DOHH2 (cell line): ENCODE measurements around the gene UVSSA.

Experiments
- H3F3A ChIP-seq: fragments of 200-600 bp; sonication (generic), shearing (Covaris generic); 2 replicates; pipeline ENCODE4 v1.6.0; 2016; ENCODE audit warnings: antibody characterized with exemption, mild to moderate bottlenecking; ENCODE audit not compliant: control insufficient read depth, insufficient read depth
- H3K27ac ChIP-seq: fragments of 200-600 bp; sonication (generic); 2 replicates; pipeline ENCODE4 v1.5.1; 2014; ENCODE audit warnings: low read depth, mild to moderate bottlenecking, low read length, moderate library complexity
- H3K27me3 ChIP-seq: fragments of 200-600 bp; sonication (generic); 2 replicates; pipeline ENCODE4 v1.6.1; 2014; ENCODE audit warnings: mild to moderate bottlenecking, low read length, mixed read lengths; ENCODE audit not compliant: control insufficient read depth
- H3K36me3 ChIP-seq: fragments of 200-600 bp; sonication (generic); 2 replicates; pipeline ENCODE4 v1.6.1; 2014; ENCODE audit warnings: mild to moderate bottlenecking, low read length, moderate library complexity, mixed read lengths; ENCODE audit not compliant: control insufficient read depth
- H3K4me1 ChIP-seq: fragments of 200-600 bp; sonication (generic); 2 replicates; pipeline ENCODE4 v1.6.1; 2014; ENCODE audit warnings: mild to moderate bottlenecking, low read length, mixed read lengths; ENCODE audit not compliant: control insufficient read depth
- H3K4me2 ChIP-seq: fragments of 200-600 bp; sonication (generic); 2 replicates; pipeline ENCODE4 v1.6.0; 2014; ENCODE audit warnings: mild to moderate bottlenecking, low read length, moderate library complexity
- H3K4me3 ChIP-seq: fragments of 200-600 bp; sonication (generic); 2 replicates; pipeline ENCODE4 v1.5.1; 2014; ENCODE audit warnings: mild to moderate bottlenecking, low read length, mixed read lengths
- H3K79me2 ChIP-seq: fragments of 200-600 bp; sonication (generic); 2 replicates; pipeline ENCODE4 v1.6.1; 2014; ENCODE audit warnings: mild to moderate bottlenecking, low read length, mixed read lengths; ENCODE audit not compliant: control insufficient read depth
- H3K9me2 ChIP-seq: fragments of 200-600 bp; sonication (generic); replicated peaks from 2 replicates; pipeline ENCODE4 v1.6.1; 2014; ENCODE audit warnings: mild to moderate bottlenecking, low read length, mixed read lengths; ENCODE audit not compliant: control insufficient read depth
- H3K9me3 ChIP-seq: fragments of 200-600 bp; sonication (generic); 2 replicates; pipeline ENCODE4 v1.6.1; 2014; ENCODE audit warnings: antibody characterized with exemption, low read length, mixed read lengths; ENCODE audit not compliant: control insufficient read depth, insufficient read depth
- H4K20me1 ChIP-seq: fragments of 200-600 bp; sonication (generic); 2 replicates; pipeline ENCODE4 v1.6.0; 2014; ENCODE audit warnings: low read depth, mild to moderate bottlenecking, antibody characterized with exemption, low read length, moderate library complexity; ENCODE audit not compliant: control insufficient read depth, insufficient read depth
- EZH2phosphoT487 ChIP-seq: fragments of 200-600 bp; sonication (generic); IDR thresholded peaks from 2 replicates; pipeline ENCODE4 v1.6.1; 2017; ENCODE audit warnings: borderline replicate concordance, mild to moderate bottlenecking, antibody characterized with exemption, low read length, moderate library complexity, mixed read lengths
- TF ChIP-seq, protein P1 (sequence below): fragments of 200-600 bp; sonication (generic); IDR thresholded peaks from one replicate; pipeline ENCODE4 v1.5.1; 2014; ENCODE audit warnings: antibody characterized with exemption, mild to moderate bottlenecking, low read depth, low read length; ENCODE audit not compliant: poor library complexity, severe bottlenecking

The UVSSA gene

GRCh38 chr4:1377606-1378261 lies 30.7 kb downstream of the UVSSA start:
- TF ChIP-seq, protein P1, sequence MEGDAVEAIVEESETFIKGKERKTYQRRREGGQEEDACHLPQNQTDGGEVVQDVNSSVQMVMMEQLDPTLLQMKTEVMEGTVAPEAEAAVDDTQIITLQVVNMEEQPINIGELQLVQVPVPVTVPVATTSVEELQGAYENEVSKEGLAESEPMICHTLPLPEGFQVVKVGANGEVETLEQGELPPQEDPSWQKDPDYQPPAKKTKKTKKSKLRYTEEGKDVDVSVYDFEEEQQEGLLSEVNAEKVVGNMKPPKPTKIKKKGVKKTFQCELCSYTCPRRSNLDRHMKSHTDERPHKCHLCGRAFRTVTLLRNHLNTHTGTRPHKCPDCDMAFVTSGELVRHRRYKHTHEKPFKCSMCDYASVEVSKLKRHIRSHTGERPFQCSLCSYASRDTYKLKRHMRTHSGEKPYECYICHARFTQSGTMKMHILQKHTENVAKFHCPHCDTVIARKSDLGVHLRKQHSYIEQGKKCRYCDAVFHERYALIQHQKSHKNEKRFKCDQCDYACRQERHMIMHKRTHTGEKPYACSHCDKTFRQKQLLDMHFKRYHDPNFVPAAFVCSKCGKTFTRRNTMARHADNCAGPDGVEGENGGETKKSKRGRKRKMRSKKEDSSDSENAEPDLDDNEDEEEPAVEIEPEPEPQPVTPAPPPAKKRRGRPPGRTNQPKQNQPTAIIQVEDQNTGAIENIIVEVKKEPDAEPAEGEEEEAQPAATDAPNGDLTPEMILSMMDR: no peak
- no peak for TF ChIP-seq EZH2phosphoT487
- Histone ChIP-seq H3K36me3 (no peaks in the 10 kb centered on the region; the same call in 1 of the 2 replicates), H4K20me1 (no peaks in the 10 kb centered on the region), H3K9me2 (no peaks in the 10 kb centered on the region), H3K4me3 (no peak overlapping the region), H3K4me2 (no peak overlapping the region), H3K27ac (no peak overlapping the region), H3K4me1 (no peaks in the 10 kb centered on the region), H3K27me3 (no peaks in the 10 kb centered on the region), H3K79me2 (no peaks in the 10 kb centered on the region), H3K9me3 (no peaks in the 10 kb centered on the region), H3F3A (no peaks in the 10 kb centered on the region)

- TF ChIP-seq, protein P1: no peak
- no peaks in the 10 kb centered on the region for H3K27me3 ChIP-seq
- no peaks in the 10 kb centered on the region for H3K9me2 ChIP-seq
- H3K9me3 ChIP-seq: no peaks in the 10 kb centered on the region
- H3K4me3 ChIP-seq: no peak overlapping the region
- H3K4me1 ChIP-seq: no peaks in the 10 kb centered on the region
- H4K20me1 ChIP-seq: no peaks in the 10 kb centered on the region
- H3K4me2 ChIP-seq: no peak overlapping the region
- H3K36me3 ChIP-seq: no peaks in the 10 kb centered on the region; the same call in 1 of the 2 replicates
- no peaks in the 10 kb centered on the region for H3K79me2 ChIP-seq
- H3K27ac ChIP-seq: no peak overlapping the region
- H3F3A ChIP-seq: no peaks in the 10 kb centered on the region
Observed at GRCh38 chr4:1378559-1379231, 31.7 kb downstream of the UVSSA start.

DNA sequence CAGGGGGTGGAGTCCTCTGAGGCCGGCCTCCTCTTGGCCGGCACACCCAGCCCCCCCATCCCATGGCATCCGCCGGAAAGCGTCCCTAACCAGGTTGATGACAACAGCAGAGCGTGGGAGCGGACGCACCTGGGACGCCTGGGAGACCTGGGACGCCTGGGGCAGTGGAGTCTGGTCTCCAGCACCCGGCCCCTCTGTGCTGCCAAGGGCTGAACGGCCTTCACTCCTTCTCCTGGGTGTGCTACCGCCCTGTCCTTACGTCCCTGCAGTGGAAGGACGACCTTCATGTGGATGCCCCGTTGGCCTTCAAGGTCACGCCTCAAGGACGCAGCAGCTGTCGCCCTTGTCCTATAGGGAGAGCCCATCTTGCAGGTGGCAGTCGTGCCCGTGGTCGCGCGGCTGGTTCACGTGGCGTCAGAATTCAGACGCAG lies 32.4 kb downstream of the UVSSA start:
- Histone ChIP-seq H3K9me2 (no peaks in the 10 kb centered on the region), H3K4me3 (no peak overlapping the region), H3K4me1 (no peaks in the 10 kb centered on the region), H3K79me2 (no peaks in the 10 kb centered on the region), H3K36me3 (no peaks in the 10 kb centered on the region; the same call in 1 of the 2 replicates), H3K27ac (no peak overlapping the region), H4K20me1 (no peaks in the 10 kb centered on the region), H3K9me3 (no peaks in the 10 kb centered on the region), H3K27me3 (no peaks in the 10 kb centered on the region), H3K4me2 (no peak overlapping the region), H3F3A (no peaks in the 10 kb centered on the region)
- TF ChIP-seq EZH2phosphoT487: no peak
- TF ChIP-seq, protein P1: no peak
